ENCODE data around the gene LRP1.

The LRP1 gene

DNA sequence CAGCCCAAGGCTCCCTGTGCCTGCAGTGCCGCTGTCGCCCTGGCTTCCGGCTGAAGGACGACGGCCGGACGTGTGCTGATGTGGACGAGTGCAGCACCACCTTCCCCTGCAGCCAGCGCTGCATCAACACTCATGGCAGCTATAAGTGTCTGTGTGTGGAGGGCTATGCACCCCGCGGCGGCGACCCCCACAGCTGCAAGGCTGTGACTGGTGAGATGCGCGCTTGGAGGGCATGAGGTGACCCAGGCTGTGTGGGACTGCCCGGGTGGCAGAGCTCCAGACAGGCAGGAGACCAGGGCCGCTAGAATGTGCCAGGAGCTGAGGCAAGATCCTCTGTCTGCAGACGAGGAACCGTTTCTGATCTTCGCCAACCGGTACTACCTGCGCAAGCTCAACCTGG, 68.7 kb downstream of the LRP1 start:
- no peak for ATAC-seq

GRCh38 chr12:57198329-57198728, 70.0 kb downstream of the LRP1 start:
- ATAC-seq = no peak

DNA sequence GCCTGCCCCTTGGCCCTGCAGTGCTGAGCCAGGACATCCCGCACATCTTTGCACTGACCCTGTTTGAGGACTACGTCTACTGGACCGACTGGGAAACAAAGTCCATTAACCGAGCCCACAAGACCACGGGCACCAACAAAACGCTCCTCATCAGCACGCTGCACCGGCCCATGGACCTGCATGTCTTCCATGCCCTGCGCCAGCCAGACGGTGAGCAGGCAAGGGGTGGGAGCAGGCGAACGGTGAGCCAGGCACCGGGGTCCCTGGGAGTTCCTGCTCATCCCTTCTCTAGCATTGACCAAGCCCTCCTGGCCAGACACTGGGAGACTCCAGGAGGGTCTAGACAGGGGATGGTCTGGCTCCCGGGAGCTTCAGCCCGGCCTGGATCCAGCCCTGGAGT, 70.9 kb downstream of the LRP1 start:
- no peak for ATAC-seq

DNA sequence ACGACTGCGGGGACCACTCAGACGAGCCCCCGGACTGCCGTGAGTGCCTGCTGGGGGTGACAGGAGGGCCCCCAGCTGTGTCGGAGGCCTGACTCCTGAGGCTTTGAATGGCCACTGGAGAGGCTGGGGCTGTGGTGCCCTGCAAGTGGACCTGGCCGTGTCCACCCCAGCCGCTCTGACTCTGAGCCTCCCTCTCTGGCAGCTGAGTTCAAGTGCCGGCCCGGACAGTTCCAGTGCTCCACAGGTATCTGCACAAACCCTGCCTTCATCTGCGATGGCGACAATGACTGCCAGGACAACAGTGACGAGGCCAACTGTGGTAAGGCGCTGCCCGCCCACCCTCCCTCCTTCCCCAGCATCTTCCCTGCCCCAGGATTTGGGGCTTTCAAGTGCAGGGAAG, 72.2 kb downstream of the LRP1 start:
- no peak for ATAC-seq

DNA sequence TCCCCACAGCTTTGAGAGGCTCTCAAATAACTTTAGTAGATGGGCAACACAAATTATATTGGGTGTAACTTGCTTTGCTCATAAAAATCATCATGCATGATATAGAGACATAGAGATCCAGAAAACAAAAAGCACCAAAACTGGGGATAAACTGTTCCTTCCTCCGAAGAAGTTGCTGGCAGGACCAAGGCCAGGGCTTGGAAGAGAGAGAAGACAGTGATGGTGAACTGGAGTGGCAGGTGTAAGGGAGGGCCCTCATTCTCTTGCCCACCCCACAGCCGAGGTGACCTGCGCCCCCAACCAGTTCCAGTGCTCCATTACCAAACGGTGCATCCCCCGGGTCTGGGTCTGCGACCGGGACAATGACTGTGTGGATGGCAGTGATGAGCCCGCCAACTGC, 72.9 kb downstream of the LRP1 start:
- ATAC-seq = no peak

GRCh38 chr12:57201631-57202030, 73.3 kb downstream of the LRP1 start:
- ATAC-seq = no peak

GRCh38 chr12:57202321-57202720, 74.0 kb downstream of the LRP1 start:
- ATAC-seq = no peak

GRCh38 chr12:57203201-57203600, 74.9 kb downstream of the LRP1 start:
- no peak for ATAC-seq

DNA sequence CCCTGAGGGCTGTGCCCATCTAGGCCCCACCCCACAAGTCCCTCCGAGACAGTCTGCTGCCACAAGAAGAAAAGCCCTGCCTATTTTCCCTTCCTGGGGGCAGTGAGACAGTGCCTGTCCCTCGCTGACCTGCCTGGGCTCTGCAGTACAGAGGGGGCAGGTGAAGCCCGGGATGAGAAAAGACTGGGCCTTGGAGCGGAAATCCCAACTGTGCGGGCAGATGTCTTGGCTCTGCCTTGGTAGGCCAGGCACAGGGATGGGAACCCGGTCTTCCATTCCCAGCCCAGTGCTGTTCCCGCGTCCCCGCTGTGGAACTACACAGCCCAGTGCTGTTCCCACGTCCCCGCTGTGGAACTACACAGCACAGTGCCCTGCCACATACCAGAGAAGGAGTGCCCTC, 75.5 kb downstream of the LRP1 start:
- ATAC-seq = no peak

GRCh38 chr12:57204454-57204853, 76.2 kb downstream of the LRP1 start:
- ATAC-seq = no peak

- ATAC-seq = no peak
Observed at GRCh38 chr12:57205186-57205585, 76.9 kb downstream of the LRP1 start.

GRCh38 chr12:57205931-57206330, 77.6 kb downstream of the LRP1 start:
- no peak for ATAC-seq

DNA sequence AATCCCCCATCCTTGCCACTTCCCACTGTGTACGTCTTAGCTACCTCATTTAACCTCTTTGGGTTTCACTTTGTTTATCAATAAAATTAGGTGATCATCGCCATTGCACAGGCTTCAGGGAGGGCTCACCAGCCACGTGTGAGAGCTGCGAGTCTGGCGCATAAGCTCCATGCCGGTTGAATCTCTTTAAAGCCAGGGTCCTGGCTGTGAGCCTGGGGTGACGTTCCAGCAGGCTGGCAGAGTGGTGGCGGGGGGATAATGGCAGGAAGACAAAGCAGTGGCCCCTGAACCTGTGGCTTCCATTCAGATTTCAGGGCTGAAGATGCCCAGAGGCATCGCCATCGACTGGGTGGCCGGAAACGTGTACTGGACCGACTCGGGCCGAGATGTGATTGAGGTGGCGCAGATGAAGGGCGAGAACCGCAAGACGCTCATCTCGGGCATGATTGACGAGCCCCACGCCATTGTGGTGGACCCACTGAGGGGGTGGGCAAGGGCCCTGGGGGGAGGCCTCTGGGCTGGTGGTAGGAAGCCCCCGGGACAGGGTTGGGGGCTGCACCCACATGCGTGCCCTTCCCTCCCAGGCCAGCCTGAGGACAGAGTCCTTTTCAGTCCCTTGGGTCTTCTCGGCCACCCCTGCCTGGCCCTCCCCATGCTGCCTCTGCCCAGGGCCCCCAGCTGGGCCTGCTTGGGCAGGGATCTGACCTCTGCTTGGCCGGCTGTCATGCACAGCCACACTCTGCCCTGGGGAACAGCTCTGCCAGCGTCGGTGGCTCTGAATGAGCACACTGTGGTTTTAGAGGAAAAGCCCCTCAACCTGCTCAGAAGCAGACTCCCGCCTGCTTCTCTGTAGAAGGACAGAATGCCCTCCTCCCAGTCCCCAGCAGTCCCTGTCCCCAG, 79.7 kb downstream of the LRP1 start:
- no peak for ATAC-seq

DNA sequence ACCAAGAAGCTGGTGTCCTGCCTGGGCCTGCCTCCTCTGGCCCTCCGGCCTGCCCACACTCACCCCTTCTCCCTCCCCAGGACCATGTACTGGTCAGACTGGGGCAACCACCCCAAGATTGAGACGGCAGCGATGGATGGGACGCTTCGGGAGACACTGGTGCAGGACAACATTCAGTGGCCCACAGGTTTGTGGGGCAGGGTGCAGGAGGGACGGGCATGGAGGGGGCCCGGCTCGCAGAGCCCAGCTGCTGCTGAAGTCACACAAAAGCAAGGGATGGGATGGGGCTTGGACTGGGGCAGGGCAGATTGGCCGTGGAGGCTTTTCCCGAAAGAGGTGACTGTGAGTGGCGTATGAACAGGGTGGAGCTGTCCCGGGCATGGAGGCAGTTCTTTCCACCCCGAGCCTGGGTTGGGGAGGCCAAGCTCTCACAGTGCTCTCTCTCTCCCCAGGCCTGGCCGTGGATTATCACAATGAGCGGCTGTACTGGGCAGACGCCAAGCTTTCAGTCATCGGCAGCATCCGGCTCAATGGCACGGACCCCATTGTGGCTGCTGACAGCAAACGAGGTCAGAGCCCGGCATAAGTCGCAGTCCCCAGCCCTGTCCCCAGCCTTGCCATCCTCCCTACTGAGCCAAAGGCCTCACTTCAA, 80.5 kb downstream of the LRP1 start:
- no peak for ATAC-seq

DNA sequence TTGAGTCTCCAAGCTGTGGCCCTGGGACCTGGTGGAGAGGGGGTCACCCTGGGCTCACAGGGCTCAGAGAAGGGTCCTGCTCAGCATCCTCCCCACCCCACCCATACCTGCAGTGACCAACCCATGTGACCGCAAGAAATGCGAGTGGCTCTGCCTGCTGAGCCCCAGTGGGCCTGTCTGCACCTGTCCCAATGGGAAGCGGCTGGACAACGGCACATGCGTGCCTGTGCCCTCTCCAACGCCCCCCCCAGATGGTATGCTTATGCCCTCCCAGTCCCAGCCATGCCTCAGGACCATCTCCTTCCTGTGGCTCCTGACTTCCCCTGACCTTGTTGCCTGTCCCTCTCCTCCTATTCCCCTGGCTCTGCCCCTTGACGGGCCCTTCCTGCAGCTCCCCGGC, 81.6 kb downstream of the LRP1 start:
- no peak for ATAC-seq

DNA sequence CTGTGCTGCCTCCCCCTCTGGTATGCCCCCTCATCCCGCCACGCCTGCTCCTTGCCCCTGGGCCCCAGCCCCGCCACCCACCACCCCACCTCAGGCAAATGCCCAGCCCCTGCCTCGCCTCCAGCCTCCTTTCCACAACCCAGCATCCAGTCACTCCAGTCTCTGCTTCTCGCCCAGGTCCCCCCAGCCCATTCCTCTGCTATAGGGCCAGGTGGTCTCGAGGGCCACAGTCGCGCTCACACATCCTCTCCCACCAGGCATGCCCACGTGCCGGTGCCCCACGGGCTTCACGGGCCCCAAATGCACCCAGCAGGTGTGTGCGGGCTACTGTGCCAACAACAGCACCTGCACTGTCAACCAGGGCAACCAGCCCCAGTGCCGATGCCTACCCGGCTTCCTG, 82.2 kb downstream of the LRP1 start:
- no peak for ATAC-seq

- ATAC-seq = no peak
Observed at GRCh38 chr12:57210926-57211692, 82.8 kb downstream of the LRP1 start.

DNA sequence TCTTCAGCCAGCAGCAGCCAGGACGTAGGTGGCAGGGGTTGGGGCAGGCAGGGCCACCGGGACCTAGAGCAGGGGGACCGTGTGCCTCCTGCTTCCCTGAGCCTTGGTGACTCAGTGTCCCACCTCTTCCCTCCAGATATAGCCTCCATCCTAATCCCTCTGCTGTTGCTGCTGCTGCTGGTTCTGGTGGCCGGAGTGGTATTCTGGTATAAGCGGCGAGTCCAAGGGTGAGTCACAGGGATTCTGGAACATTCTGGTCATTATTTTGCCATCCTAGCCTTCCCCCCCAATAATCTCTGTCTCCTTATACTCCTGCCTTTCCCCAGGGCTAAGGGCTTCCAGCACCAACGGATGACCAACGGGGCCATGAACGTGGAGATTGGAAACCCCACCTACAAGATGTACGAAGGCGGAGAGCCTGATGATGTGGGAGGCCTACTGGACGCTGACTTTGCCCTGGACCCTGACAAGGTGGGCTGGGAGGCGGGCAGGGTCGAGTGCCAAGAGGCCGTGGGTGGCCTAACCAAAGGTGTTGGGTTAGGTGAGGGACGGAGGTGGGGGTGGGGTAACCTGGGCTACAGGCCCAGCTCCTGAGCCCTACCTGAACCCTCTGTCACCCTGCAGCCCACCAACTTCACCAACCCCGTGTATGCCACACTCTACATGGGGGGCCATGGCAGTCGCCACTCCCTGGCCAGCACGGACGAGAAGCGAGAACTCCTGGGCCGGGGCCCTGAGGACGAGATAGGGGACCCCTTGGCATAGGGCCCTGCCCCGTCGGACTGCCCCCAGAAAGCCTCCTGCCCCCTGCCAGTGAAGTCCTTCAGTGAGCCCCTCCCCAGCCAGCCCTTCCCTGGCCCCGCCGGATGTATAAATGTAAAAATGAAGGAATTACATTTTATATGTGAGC, 83.8 kb downstream of the LRP1 start:
- ATAC-seq = no peak

- ATAC-seq = no peak
Observed at GRCh38 chr12:57212701-57213057, 84.4 kb downstream of the LRP1 start.

GRCh38 chr12:57213058-57213715, 84.9 kb downstream of the LRP1 start:
- peak; percentile 67 to 69 for ATAC-seq

DNA sequence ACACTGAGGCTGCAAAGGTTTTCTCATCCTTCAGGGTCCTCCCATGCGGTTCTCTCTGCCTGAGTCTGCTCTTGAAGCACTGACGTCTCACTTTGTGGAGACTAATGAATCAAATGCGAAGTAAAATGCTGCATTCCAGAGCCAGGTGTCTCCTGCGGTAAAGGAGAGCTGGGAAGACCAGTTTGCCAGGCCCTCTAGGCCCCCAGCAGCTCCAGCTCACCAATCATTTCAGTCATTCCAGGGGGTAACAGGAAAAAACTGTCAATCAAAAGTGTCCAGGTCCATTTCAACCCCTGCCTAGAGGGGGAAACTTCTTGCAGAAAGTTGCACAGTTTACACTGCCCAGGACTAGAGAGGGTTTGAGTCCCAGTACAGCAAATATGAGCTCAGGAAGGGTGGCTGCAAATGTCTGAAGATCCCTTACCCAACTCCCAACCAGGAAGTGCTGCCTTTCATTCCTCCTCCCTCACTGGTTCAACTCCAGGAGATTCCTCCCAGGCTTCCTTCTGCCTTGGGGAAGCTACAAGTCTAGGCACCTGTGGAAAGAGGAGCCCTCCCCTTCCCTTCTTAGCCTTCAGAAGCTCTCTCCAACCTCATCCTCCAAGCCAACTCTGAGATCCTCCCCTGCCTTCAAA, 85.6 kb downstream of the LRP1 start:
- ATAC-seq = no peak

GRCh38 chr12:57214398-57214781, 86.1 kb downstream of the LRP1 start:
- peak; percentile 51 to 53 for ATAC-seq
